ENCODE results near the gene TOR1B.

DNA sequence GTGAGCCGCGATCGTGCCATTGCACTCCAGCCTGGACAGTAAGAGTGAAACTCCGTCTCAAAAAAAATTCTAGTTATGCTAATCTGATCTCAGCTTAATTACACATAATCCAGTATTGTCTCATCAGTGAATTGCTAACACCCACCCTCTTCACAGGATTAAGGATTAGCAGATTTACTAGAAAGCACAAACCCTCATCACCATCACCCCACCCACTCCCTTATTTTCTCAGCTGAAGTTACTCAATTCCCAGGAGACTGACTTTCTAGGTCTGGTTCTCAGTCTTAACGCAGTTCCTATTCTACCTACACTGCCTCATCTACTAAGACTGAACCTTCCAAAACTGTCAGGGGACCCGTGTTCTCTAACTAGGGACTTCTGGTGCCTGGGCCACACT lies 9.0 kb downstream of the TOR1B start:
- TF ChIP-seq, protein P1, sequence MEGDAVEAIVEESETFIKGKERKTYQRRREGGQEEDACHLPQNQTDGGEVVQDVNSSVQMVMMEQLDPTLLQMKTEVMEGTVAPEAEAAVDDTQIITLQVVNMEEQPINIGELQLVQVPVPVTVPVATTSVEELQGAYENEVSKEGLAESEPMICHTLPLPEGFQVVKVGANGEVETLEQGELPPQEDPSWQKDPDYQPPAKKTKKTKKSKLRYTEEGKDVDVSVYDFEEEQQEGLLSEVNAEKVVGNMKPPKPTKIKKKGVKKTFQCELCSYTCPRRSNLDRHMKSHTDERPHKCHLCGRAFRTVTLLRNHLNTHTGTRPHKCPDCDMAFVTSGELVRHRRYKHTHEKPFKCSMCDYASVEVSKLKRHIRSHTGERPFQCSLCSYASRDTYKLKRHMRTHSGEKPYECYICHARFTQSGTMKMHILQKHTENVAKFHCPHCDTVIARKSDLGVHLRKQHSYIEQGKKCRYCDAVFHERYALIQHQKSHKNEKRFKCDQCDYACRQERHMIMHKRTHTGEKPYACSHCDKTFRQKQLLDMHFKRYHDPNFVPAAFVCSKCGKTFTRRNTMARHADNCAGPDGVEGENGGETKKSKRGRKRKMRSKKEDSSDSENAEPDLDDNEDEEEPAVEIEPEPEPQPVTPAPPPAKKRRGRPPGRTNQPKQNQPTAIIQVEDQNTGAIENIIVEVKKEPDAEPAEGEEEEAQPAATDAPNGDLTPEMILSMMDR (IDR thresholded peaks at IDR 0.05; ENCODE audit: low read length), result no peak
- no peak for TF ChIP-seq EZH2 (optimal IDR thresholded peaks at IDR 0.05; ENCODE audit: low read depth, low read length)

Data from MM.1S (cell line).